Adrenal gland (tissue), 5 donors: ENCODE data around the gene ALLC.

ENCODE experiments used
- CTCF ChIP-seq, 6 experiments: fragments of 450-650 bp in 4 of 6; fragments of 200-600 bp in 2 of 6; sonication (generic) in 1 of 6; IDR thresholded peaks; 1 replicate in 5 of 6; 2 replicates in 1 of 6; pipeline versions ENCODE4 v1.5.1 to v1.8.0; 2016 to 2021; ENCODE audit warnings: antibody characterized with exemption in 6 of 6, mild to moderate bottlenecking in 2 of 6, moderate library complexity in 1 of 6
- POLR2A ChIP-seq, 2 donors: fragments of 450-650 bp; IDR thresholded peaks; one replicate each; pipeline ENCODE4 v1.6.1; 2017; ENCODE audit warnings: antibody characterized with exemption in 2 of 2, mild to moderate bottlenecking in 2 of 2, moderate library complexity in 1 of 2
- donor health status: DM: no; HTN: no; CAD: no.

GRCh38 chr2:3701071-3701470, 43.1 kb downstream of the ALLC start:
- TF ChIP-seq POLR2A (IDR thresholded peaks at IDR 0.05) (no peak), CTCF (IDR thresholded peaks at IDR 0.05) (no peak)
